Midbrain (tissue), 1 donor: ENCODE results near the gene MRPL14.
"Not testable (repeated sequence)": the region's sequence is repeated elsewhere in the genome, so short reads cannot be mapped to it uniquely, and the experiment has no call there.

Source experiments
- DNase-seq: peaks from one replicate; lab custom pipeline; 2025; lab: John Stamatoyannopoulos, UW

The MRPL14 gene

DNA sequence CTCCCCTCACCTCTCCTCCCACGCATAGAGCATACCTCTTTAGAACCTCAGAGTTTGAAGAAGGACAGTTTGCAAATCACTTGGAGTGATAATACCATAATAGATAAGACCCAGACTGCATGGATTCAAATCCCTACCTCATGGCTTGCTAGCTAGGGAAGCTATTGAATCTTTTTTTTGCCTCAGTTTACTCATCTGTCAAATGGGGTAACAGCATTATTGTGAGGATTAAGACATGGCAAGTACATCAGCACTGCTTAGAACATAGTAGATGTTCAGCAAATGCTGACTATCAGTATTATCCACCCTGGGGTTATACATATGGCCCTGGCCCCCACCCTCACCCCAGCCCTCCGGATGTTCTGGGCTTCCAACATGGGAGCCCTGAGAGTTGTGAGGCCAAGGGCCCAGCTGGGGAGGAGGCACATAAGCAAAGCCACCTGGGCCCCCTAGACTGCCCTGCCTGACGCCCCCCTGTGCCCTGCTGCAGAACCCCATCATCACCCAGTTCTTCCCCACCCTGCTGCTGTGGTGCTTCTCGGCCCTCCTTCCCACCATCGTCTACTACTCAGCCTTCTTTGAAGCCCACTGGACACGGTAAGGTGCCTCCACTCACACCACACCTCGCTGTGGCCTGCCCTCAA, 22.2 kb upstream of the MRPL14 start:
- DNase-seq = no peak

DNA sequence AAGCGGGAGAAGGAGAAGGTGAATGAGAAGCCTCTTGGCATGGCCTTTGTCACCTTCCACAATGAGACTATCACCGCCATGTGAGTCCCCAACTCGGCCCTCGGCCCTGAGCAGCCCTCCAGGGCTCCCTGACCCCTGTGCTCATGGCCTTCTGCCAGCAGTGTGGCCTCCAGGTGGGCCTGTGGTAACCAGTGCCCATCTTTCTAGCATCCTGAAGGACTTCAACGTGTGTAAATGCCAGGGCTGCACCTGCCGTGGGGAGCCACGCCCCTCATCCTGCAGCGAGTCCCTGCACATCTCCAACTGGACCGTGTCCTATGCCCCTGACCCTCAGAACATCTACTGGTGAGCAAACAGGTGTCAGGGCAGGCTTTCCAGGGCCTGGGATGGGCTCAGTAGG, 21.1 kb upstream of the MRPL14 start:
- no peak for DNase-seq

DNA sequence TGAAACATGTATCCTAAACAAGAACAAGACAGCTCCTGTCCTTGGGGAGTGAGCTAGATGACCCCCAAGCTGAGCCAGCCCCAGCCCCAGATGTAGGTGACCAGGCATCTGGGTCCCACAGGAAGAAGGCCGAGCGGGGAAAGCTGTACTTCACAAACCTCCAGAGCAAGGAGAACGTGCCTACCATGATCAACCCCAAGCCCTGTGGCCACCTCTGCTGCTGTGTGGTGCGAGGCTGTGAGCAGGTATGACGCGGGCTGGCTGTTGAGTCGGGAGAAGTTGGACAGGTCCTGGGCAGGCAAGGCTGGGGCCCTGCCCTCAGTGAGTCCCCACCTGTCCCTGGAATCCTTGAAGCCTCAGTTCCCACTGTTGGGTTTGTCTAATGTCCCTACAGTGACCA, 20.0 kb upstream of the MRPL14 start:
- DNase-seq = no peak

GRCh38 chr6:44146685-44147084, 19.4 kb upstream of the MRPL14 start:
- DNase-seq = no peak

GRCh38 chr6:44145839-44146238, 18.6 kb upstream of the MRPL14 start:
- DNase-seq = no peak

DNA sequence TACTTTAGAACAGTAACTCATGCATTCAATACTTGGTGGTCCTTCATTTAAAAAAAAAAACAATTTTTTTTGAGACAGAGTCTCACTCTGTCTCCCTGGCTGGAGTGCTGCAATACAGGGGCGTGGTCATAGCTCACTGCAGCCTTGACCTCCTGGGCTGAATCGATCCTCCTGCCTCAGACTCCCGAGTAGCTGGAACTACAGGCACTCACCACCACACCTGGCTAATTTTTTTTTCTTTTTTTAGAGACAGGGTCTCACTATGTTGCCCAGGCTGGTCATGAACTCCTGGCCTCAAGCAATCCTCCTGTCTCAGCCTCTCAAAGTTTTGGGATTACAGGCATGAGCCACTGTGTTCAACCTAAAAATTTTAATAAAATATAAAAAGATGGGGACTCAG, 17.3 kb upstream of the MRPL14 start:
- not testable (repeated sequence) for DNase-seq

- DNase-seq = no peak
These were observed 16.5 kb upstream of the MRPL14 start for GRCh38 chr6:44143731-44144130.

DNA sequence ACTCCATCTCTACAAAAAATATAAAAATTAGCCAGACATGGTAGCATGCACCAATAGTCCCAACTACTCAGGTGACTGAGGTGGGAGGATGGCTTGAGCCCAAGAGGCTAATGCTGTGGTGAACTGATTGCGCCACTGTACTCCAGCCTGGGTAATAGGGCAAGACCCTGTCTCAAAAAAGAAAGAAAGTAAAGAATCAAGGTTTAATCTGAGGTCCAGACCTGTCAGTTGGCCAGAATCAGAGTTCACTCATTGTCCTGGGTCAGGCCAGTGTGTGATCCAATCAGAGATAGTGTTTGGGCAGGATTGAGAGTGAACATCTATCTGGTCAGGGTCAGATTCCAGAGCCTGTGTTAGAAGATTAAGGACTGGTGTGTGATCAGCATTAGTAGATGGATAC, 15.6 kb upstream of the MRPL14 start:
- no peak for DNase-seq

DNA sequence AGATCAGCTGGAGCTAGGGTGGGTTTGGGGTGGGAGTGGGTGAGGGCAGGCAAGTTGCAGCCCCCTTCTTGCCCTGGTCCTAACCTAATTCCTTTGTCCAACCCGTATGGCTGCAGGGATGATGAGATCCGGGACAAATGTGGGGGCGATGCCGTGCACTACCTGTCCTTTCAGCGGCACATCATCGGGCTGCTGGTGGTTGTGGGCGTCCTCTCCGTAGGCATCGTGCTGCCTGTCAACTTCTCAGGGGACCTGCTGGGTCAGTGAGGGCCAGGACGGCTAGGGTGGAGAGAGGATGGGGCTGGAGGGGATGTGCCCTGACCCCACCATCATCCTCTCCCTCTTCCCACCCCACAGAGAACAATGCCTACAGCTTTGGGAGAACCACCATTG, 12.1 kb upstream of the MRPL14 start:
- DNase-seq = no peak

DNA sequence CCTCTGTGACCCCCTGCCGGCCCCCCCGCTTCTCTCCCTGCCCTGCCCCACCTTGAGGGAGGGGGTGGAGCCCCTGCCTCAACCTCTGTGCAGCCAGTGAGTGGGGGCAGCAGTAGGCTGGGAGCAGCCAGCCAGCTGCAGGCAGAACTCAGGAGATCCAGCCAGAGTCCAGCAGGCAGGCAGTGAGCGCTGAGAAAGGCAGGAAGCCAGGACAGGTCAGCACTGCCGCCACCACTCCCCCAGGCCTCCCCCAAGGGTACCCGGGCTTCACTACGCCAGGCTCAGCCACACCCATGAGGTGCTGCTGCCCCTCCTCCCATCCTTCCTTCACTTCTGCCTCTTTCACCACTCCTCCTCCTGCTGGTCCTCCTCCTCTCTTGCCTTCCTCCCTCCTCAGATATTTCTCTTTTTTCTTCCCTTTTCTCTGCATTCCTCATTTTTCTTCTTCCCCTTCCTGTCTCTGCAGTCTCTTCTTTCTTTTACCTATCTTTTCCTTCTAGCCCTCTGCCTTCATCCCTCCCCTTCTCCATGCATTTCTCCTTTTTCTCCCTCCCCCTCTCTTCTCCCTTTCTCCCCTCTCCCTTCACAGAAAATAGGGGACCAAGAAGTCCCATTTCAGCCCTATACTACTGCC, 11.6 kb upstream of the MRPL14 start:
- DNase-seq = no peak

DNA sequence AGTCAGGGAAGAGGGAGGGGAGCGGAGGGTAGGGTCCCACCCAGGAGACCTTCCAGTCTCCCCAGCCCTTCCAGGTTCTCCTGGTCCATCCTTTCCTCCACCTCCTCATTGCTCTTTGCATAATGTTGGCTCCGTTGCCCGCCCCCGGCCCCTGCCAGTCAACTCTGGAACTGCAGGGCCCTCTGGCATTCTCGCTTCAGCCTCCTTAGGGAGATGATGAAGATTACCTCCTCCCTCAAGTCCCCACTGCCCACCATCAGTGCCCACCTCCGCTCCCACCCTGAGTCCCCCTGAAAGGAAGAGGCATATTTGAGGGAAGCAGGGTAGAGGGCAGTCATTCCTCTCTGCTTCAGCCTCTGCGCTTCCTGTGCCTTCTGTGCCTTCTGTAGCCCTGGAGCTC, 8.6 kb upstream of the MRPL14 start:
- no peak for DNase-seq

DNA sequence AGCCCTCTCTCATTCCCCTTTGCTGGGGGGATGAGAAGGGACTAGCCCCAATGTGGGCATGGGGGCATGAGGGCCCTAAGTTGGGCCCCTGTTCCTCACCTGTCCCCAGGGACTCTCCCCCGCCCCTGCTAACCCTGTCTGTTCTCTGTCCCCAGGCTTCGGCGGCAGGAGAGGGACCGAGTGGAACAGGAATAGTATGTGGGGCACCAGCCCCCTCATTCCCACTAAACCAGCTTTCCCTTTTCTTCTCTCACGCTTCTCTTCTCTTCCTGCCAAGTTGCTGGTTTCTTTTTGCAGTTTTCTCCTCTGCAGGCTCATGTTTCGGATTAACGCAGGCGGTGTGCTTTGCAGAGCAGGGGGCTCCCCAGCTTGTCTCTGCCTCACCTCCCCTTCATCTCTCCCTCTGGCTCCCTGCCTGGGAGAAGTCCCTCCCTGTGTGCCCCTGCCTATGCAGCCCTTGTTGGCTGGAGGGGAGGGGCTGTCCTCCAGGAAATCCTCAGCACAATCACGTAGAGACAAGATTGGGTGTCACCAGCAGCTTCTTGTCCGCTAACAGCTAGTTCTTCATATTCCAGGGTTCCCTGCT, 8.0 kb upstream of the MRPL14 start:
- DNase-seq = no peak

GRCh38 chr6:44133981-44134711, 6.9 kb upstream of the MRPL14 start:
- no peak for DNase-seq

GRCh38 chr6:44133003-44133931, 6.0 kb upstream of the MRPL14 start:
- peak; percentile 72 for DNase-seq

GRCh38 chr6:44132476-44132875, 5.2 kb upstream of the MRPL14 start:
- no peak for DNase-seq

- no peak for DNase-seq
These were observed 4.6 kb upstream of the MRPL14 start for GRCh38 chr6:44131892-44132291.

GRCh38 chr6:44129841-44130322, 2.6 kb upstream of the MRPL14 start:
- no peak for DNase-seq

DNA sequence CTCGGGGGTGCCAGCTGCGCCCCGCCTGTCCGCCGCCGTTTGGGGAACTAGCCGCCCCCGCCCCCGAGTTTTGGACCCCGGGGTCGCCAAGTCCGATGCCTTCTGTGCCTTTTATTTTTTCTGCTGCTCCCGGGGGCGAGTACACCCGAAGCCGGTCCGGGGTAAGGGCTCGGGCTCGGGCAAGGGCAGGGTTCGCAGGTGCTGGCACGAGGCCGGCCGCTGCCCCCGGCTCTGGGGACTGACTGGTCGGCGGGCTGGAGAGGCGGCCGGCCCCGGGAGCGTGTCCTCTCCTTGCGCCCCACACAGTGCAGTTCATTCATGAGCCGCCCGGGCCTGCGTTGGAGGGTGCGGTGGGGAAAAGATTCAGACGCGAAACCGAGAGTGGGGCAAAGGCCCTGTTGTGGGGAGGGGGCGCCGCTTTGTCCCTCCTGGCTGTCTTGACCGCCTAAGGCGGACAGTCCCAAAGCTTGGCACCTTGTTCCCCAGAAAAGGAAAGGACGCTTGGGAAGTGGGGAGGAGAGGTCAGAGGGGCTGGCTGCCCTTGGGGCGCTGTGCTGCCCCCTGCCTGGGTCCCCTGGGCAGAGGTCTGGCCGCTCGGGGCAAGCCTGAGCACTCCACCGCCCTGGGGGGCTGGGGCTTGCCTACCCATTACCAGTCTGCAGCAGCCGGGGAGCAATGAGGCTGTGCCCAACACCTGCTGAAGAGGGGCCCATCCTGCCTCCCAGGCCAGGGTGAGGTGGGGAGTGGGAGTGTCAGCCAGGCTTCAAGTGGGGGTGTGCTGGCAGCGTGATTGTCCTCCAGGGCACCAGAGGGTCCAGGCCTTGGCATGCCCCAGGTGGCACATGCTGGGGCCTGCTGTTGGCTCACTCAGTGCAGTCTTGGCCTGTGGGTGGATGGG, 1.0 kb upstream of the MRPL14 start:
- no peak for DNase-seq

GRCh38 chr6:44126320-44127149, 717 bp downstream of the MRPL14 start:
- peak; percentile 37 for DNase-seq

- no peak for DNase-seq
These were observed 3.7 kb downstream of the MRPL14 start for GRCh38 chr6:44123544-44123943.
